BE2C (cell line): ENCODE measurements around the gene PIK3R6.
A peak's percentile ranks its signal among the peaks of the same experiment; 100 is the strongest.

Experiments used
- DNase-seq: peaks from one replicate; pipeline ENCODE4 v3.0.0-alpha.2; 2020
- H3K27me3 ChIP-seq: fragments of 250-450 bp; sonication (Bioruptor Pico); 2 replicates; pipeline ENCODE4 v1.5.1; 2020; ENCODE audit warnings: mild to moderate bottlenecking
- H3K36me3 ChIP-seq: fragments of 250-450 bp; sonication (Bioruptor Pico); 2 replicates; pipeline ENCODE4 v1.5.1; 2020; ENCODE audit warnings: mild to moderate bottlenecking
- H3K4me1 ChIP-seq: fragments of 250-450 bp; sonication (Bioruptor Pico); 2 replicates; pipeline ENCODE4 v1.5.1; 2020
- H3K4me3 ChIP-seq: 2 replicates; pipeline ENCODE4 v1.5.1; 2011; ENCODE audit warnings: low read depth, low read length
- H3K9me3 ChIP-seq: fragments of 250-450 bp; sonication (Bioruptor Pico); 2 replicates; pipeline ENCODE4 v1.5.1; 2020
- TF ChIP-seq, protein P1 (sequence below): IDR thresholded peaks from 2 replicates; pipeline ENCODE4 v1.5.1; 2012; ENCODE audit warnings: mild to moderate bottlenecking, low read depth, low read length

Gene PIK3R6

DNA sequence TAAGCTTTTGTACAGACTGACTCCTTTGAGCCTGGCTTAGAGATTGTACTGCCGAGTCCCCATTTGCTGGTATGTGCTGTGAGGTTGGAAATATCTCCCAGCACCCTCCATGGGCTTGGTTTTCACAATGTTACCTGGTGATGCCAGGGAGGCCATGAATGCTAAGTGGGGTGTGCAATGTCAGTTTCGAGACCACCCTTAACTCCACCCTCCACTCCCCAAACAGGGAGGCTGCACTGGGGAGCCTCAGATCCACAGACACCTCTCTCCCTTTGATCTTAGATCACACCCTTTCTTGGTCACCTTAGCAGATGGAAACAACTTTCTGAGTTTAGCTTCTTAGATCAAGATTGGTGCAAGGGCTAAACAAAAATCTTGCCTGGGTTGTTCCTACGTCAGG, 28.6 kb upstream of the PIK3R6 start:
- TF ChIP-seq, protein P1, sequence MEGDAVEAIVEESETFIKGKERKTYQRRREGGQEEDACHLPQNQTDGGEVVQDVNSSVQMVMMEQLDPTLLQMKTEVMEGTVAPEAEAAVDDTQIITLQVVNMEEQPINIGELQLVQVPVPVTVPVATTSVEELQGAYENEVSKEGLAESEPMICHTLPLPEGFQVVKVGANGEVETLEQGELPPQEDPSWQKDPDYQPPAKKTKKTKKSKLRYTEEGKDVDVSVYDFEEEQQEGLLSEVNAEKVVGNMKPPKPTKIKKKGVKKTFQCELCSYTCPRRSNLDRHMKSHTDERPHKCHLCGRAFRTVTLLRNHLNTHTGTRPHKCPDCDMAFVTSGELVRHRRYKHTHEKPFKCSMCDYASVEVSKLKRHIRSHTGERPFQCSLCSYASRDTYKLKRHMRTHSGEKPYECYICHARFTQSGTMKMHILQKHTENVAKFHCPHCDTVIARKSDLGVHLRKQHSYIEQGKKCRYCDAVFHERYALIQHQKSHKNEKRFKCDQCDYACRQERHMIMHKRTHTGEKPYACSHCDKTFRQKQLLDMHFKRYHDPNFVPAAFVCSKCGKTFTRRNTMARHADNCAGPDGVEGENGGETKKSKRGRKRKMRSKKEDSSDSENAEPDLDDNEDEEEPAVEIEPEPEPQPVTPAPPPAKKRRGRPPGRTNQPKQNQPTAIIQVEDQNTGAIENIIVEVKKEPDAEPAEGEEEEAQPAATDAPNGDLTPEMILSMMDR: no peak
- no peak for DNase-seq
- Histone ChIP-seq H3K4me1 (no peaks in the 10 kb centered on the region), H3K9me3 (no peaks in the 10 kb centered on the region), H3K36me3 (no peaks in the 10 kb centered on the region), H3K4me3 (no peak overlapping the region), H3K27me3 (no peaks in the 10 kb centered on the region)

DNA sequence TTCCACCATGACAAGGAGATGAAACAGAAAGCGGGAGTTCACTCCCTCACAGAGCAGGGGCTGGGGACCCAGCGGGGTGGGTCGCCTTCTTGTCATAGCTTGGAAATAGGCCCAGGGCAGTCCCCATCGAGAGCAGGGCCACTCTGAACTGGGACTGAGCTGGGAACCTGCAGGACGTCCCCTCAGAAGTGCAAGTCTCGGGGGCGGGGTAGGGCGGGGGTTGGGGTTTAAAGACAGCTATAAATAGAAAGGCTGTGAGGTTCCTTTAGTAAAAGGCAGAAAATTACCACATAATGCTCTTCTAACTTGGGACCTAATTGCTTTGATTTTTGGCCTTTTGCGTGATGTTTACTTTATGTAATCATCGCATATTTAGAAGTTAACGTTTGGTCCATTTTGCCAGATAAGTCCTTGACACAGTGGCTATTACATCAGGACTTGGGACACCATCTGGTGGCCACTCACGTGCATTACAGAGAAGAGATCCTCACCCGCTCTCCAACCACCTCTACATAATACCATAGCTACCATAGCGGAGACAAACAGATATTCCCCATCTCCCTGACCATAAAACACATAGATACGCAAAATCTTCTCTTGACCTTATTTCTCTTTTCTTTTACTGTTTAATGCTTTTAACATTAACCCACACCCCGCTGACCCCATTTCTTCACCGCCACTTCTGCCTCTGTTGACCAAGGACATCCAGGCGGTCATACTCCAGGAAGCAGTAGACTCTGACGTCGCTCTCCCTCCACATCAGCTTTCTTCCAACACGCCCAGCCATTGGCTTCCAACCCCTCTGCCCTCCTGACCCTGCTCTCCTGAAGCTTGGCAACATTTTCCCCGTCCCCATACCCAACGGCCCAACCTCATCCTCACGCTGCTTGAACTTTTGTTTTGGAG, 27.5 kb upstream of the PIK3R6 start:
- no peak overlapping the region for H3K4me3 ChIP-seq
- peak; percentile 16 for DNase-seq
- no peaks in the 10 kb centered on the region for H3K4me1 ChIP-seq
- no peaks in the 10 kb centered on the region for H3K36me3 ChIP-seq
- TF ChIP-seq, protein P1: peak; percentile 67
- no peaks in the 10 kb centered on the region for H3K27me3 ChIP-seq
- H3K9me3 ChIP-seq: no peaks in the 10 kb centered on the region

DNA sequence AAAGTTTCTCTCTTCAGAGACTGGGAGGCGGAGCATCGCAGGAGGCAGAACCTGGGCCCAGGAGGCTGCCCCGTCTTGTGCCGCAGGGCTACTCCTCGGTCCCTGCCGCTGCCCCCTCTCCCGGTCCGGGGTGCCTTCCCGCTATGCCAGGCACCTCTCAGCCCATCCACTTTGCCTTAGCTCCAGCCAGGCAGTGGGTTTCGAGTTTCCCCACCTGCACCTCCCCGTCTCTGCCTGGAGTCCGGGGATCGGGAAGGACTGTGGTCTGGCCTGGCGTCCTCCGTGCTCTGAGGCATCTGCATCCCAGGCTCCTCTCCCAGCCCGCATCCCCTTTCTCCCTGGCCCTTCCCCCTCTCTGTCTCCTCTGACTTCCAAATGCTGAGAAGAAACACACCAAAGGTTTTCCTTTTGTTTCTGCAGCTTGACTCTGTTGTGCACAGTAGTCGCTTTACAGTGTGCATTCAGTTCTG, 26.8 kb upstream of the PIK3R6 start:
- no peak for DNase-seq
- TF ChIP-seq, protein P1: no peak
- Histone ChIP-seq H3K4me1 (no peaks in the 10 kb centered on the region), H3K4me3 (no peak overlapping the region), H3K36me3 (no peaks in the 10 kb centered on the region), H3K9me3 (no peaks in the 10 kb centered on the region), H3K27me3 (no peaks in the 10 kb centered on the region)

DNA sequence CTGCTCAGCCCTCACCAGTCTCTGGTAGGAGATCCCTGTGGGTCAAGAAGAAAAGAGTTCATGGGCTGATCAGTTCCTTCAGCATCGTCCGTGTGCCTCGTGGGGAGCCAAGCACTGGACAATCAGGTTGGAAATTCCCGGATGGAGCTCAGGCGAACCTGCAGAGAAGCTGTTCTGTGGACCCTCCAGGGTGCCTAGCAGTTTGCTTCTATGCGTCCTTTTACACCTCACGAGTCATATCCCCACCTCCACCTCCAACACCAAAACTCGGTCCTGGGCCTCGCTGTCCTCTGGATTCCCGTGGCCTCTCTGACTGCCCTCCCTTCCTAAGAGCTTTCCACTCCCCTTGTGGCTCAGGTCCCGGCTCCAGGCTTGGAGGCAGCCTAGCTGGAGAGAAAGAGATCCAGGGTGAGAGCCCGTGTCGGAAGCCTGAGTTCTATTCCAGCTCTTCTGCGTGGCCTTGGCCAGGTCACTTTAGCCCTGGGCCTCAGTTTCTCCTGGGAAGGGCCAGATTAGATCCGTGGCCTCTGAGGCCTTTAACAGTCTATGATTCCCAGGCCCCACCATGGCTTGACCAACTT, 26.2 kb upstream of the PIK3R6 start:
- H3K9me3 ChIP-seq: no peaks in the 10 kb centered on the region
- no peak for DNase-seq
- H3K27me3 ChIP-seq: no peaks in the 10 kb centered on the region
- TF ChIP-seq, protein P1: no peak
- no peaks in the 10 kb centered on the region for H3K4me1 ChIP-seq
- no peaks in the 10 kb centered on the region for H3K36me3 ChIP-seq
- no peak overlapping the region for H3K4me3 ChIP-seq

DNA sequence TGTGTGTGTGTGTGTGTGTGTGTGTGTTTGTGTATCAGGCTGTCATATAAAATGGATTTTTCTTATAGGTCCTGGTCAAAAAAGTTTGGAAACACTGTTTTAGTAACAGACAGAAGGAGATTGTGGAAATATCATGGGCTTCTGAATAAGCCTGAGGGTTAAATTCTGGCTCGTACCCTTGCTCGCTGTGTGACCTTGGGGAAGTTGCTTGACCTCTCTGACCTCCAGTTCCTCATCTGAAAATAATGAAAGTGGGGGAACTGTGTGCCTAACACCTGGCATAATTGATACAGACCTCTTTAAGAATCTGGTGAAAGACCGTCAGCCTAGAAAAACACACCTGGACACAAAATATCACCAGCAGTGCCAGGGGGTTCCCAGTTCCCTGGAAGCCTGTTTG, 25.6 kb upstream of the PIK3R6 start:
- Histone ChIP-seq H3K4me1 (no peaks in the 10 kb centered on the region), H3K36me3 (no peaks in the 10 kb centered on the region), H3K27me3 (no peaks in the 10 kb centered on the region), H3K9me3 (no peaks in the 10 kb centered on the region), H3K4me3 (no peak overlapping the region)
- no peak for DNase-seq
- TF ChIP-seq, protein P1: no peak

DNA sequence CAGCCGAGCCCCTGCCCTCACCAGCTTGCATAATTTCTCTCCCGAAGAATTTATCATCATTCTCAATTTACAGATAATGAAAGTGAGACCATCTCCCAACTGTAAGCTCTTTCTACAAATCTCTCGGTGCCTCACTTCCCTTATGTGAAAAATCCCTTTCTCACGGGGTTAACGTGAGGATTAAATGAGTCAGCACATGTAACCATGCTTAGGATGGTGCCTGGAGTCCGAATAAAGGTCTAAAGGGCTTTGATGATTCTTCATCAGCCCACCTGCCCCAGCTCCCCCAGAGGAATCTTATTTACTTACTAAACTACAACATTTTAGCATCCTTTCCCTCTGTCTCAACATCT, 24.8 kb upstream of the PIK3R6 start:
- Histone ChIP-seq H3K9me3 (no peaks in the 10 kb centered on the region), H3K27me3 (no peaks in the 10 kb centered on the region), H3K36me3 (no peaks in the 10 kb centered on the region), H3K4me1 (no peaks in the 10 kb centered on the region), H3K4me3 (no peak overlapping the region)
- TF ChIP-seq, protein P1: no peak
- no peak for DNase-seq
